Testis (tissue), 2 donors: Measurements from ENCODE around the gene STX4.

ENCODE experiments used
- POLR2A ChIP-seq: fragments of 450-650 bp; IDR thresholded peaks from one replicate; pipeline ENCODE4 v1.6.1; 2017; ENCODE audit warnings: antibody characterized with exemption, mild to moderate bottlenecking, moderate library complexity
- TF ChIP-seq, protein P1 (sequence below), 3 experiments: fragments of 450-650 bp in 2 of 3; fragments of 200-600 bp in 1 of 3; sonication (generic) in 1 of 3; IDR thresholded peaks; one replicate each; pipeline ENCODE4 v1.5.1; 2016 to 2019; ENCODE audit warnings: antibody characterized with exemption in 3 of 3, mild to moderate bottlenecking in 2 of 3, moderate library complexity in 1 of 3

- TF ChIP-seq, protein P1, sequence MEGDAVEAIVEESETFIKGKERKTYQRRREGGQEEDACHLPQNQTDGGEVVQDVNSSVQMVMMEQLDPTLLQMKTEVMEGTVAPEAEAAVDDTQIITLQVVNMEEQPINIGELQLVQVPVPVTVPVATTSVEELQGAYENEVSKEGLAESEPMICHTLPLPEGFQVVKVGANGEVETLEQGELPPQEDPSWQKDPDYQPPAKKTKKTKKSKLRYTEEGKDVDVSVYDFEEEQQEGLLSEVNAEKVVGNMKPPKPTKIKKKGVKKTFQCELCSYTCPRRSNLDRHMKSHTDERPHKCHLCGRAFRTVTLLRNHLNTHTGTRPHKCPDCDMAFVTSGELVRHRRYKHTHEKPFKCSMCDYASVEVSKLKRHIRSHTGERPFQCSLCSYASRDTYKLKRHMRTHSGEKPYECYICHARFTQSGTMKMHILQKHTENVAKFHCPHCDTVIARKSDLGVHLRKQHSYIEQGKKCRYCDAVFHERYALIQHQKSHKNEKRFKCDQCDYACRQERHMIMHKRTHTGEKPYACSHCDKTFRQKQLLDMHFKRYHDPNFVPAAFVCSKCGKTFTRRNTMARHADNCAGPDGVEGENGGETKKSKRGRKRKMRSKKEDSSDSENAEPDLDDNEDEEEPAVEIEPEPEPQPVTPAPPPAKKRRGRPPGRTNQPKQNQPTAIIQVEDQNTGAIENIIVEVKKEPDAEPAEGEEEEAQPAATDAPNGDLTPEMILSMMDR (IDR thresholded peaks at IDR 0.05): no peak
- no peak for TF ChIP-seq POLR2A
Measured at GRCh38 chr16:31052114-31052513, 18.8 kb downstream of the STX4 start.
